BLaER1 (cell line): ENCODE data around the gene AGTPBP1.

Source experiments
- H3K27ac ChIP-seq: shearing (Covaris generic); formaldehyde crosslinking; 2 replicates; pipeline ENCODE4 v1.8.1; 2022
- H3K27me3 ChIP-seq: shearing (Covaris generic); formaldehyde crosslinking; 2 replicates; pipeline ENCODE4 v1.8.1; 2022
- H3K36me3 ChIP-seq: shearing (Covaris generic); formaldehyde crosslinking; 2 replicates; pipeline ENCODE4 v1.8.1; 2022
- H3K4me1 ChIP-seq: shearing (Covaris generic); formaldehyde crosslinking; 2 replicates; pipeline ENCODE4 v1.8.1; 2022
- H3K4me2 ChIP-seq: shearing (Covaris generic); formaldehyde crosslinking; 2 replicates; pipeline ENCODE4 v1.8.1; 2022
- H3K4me3 ChIP-seq: shearing (Covaris generic); formaldehyde crosslinking; 2 replicates; pipeline ENCODE4 v1.8.1; 2022
- H3K9ac ChIP-seq: shearing (Covaris generic); formaldehyde crosslinking; 2 replicates; pipeline ENCODE4 v1.8.1; 2022
- H3K9me3 ChIP-seq: shearing (Covaris generic); formaldehyde crosslinking; 2 replicates; pipeline ENCODE4 v1.8.1; 2022
- H4K20me1 ChIP-seq: shearing (Covaris generic); formaldehyde crosslinking; 2 replicates; pipeline ENCODE4 v1.8.1; 2022
- Cebpa-rat ChIP-seq: shearing (Covaris generic); IDR thresholded peaks from 2 replicates; pipeline ENCODE4 v1.8.1; 2022

Gene AGTPBP1

DNA sequence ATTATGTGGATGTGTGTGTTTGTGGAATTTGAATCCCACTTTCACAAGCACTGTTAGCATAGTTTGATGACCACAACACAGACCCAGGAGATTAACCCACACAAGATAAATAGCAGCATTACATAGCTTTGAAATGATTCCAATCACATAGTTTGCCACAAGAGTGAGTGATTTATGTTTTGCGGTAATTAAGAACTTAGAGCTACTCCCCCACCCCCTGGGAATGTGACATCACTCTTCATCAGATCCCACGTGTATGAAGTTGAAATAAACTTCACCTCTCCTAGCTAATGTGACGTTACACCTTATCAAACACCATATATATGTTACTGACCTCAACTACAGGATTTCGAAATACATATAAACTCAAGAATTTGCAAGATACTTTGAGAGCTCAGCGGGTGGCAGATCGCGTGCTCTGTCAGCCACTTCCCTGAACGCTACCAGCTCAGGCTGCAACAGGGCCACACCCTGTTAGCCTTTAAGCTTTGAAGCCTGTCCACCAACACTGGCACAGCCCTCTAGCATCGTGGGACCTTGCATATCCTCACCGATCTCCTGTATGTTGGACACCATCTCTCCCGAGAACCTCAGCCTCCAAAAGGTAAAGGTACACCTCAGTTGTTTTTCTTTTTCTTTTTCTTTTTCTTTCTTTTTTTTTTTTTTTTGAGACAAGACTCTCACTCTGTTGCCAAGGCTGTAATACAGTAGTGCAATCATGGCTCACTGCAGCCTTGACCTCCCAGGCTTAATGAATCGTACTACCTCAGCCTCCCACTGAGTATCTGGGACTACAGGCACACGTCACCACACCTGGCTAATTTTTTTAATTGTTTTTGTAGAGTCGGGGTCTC, 1.7 kb upstream of the AGTPBP1 start:
- no peak; the same call in 1 of the 2 replicates for TF ChIP-seq Cebpa-rat
- Histone ChIP-seq H3K4me2 (0 out of 2 replicates have a peak overlapping the region, but pooled peaks have one; percentile 60), H3K27me3 (no peaks in the 10 kb centered on the region), H3K27ac (no peak overlapping the region), H4K20me1 (peaks cover 31% of the 10 kb centered on the region), H3K4me3 (no peak overlapping the region), H3K9ac (no peak overlapping the region), H3K4me1 (peaks cover 28% of the 10 kb centered on the region), H3K9me3 (no peaks in the 10 kb centered on the region), H3K36me3 (no peaks in the 10 kb centered on the region)

DNA sequence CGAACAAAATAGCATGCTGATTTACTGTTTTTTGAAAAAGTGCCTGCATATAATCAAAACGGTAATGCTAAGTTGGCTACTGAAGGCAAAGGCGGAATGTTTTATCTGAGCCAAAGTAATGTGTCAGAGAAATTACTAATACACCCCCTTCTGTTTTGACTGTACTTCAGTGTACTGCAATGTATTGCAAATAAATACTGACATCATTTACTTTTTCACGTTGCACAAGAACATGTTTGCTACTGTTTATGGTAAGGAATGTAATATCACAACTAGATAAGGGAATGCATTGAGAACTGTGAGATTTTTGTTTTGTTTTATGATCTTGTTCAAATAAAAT, 813 bp upstream of the AGTPBP1 start:
- peak overlapping the region; percentile 66 for H3K9ac ChIP-seq
- no peaks in the 10 kb centered on the region for H3K36me3 ChIP-seq
- H3K4me2 ChIP-seq, result peak overlapping the region; percentile 60
- peak overlapping the region; percentile 94 for H3K4me3 ChIP-seq
- H4K20me1 ChIP-seq, result peaks cover 33% of the 10 kb centered on the region
- no peaks in the 10 kb centered on the region for H3K27me3 ChIP-seq
- TF ChIP-seq Cebpa-rat, result no peak
- no peaks in the 10 kb centered on the region for H3K9me3 ChIP-seq
- H3K4me1 ChIP-seq, result peaks cover 28% of the 10 kb centered on the region
- H3K27ac ChIP-seq, result peak overlapping the region; percentile 53; the same call in 1 of the 2 replicates

DNA sequence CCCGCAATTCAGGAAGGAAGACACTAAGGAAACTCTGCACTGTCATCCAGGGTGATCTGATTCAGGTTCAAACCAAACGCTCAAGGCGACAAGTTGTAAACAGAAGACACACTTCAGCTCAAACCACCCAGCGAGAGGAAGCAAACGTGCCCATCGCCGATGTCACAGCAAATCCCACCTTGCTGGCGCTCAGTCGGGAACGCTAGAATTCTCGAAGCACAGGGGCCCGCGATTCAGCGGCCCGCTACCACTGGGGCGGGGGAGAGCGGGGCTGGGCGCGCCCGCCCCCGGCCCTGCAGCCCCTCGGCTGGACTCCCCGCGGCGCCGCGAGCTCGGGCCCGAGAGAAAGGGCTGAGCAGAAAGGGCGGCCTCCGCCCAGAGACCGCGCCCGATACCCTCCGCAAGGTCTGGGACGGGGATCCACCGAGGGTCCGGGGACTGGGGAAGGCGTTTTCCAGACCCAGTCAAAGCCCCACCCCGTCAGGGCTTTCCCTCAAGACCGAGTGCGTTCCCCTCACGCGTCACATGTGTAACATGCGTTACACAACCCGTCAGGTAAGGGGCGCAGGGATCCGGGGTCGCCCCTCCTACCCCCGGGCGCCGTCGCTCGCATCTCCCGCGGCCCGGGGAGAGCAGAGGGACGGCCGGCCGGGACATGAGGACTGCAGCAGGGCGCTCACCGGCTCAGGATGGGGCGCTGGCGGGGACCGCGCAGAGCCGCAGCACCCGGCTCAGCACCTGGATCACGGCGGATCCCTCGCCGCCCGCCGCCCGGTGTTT, 469 bp downstream of the AGTPBP1 start:
- H3K36me3 ChIP-seq, result no peaks in the 10 kb centered on the region
- H4K20me1 ChIP-seq, result peaks cover 39% of the 10 kb centered on the region
- H3K27me3 ChIP-seq, result no peaks in the 10 kb centered on the region
- H3K4me2 ChIP-seq, result peak overlapping the region; percentile 62
- peak overlapping the region; percentile 85 for H3K27ac ChIP-seq
- H3K4me3 ChIP-seq, result peak overlapping the region; percentile 94
- H3K9me3 ChIP-seq, result no peaks in the 10 kb centered on the region
- TF ChIP-seq Cebpa-rat, result no peak
- H3K9ac ChIP-seq, result peak overlapping the region; percentile 87
- H3K4me1 ChIP-seq, result peaks cover 28% of the 10 kb centered on the region

DNA sequence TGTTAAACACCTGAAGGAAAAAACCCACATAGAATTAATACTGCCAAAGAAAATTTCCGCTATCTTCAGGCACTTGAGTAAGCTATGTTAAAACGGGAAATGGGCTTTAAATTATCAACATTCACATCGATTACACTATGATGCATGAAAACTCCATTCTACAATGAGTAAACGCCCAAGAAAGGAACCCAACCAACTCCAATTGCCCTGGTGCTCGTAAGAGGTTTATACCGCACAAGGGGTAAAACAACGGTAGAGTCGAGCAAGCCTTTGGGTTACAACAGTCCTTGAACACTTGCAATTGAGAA, 1.0 kb downstream of the AGTPBP1 start:
- no peaks in the 10 kb centered on the region for H3K9me3 ChIP-seq
- H3K27ac ChIP-seq, result peak overlapping the region; percentile 85
- peaks cover 39% of the 10 kb centered on the region for H4K20me1 ChIP-seq
- peaks cover 28% of the 10 kb centered on the region for H3K4me1 ChIP-seq
- H3K4me3 ChIP-seq, result peak overlapping the region; percentile 94
- no peak for TF ChIP-seq Cebpa-rat
- no peaks in the 10 kb centered on the region for H3K36me3 ChIP-seq
- peak overlapping the region; percentile 87 for H3K9ac ChIP-seq
- H3K27me3 ChIP-seq, result no peaks in the 10 kb centered on the region
- peak overlapping the region; percentile 62 for H3K4me2 ChIP-seq

DNA sequence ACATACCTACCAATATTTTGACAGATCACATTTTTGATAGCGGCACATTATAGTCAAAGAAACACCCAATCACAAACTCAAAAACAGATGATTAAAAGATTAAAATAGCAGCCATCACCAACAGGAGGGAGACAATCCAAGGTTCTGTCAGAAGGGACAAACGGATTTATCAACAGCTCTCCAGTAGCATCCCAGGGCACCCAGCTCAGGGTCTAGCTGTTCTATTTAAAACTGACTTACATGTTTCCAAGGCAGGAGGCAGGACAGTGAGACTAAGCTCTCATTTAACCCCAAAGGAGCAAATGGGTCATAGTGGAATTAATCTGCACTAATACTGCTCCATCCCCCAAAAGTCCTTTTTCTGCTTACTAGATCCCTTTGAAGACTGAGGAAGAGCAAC, 3.2 kb downstream of the AGTPBP1 start:
- peaks cover 4% of the 10 kb centered on the region; the same call in 1 of the 2 replicates for H3K36me3 ChIP-seq
- no peak overlapping the region for H3K4me2 ChIP-seq
- H3K4me3 ChIP-seq, result no peak overlapping the region
- H3K9me3 ChIP-seq, result peaks cover 17% of the 10 kb centered on the region
- H4K20me1 ChIP-seq, result peaks cover 39% of the 10 kb centered on the region
- no peak overlapping the region for H3K9ac ChIP-seq
- peaks cover 28% of the 10 kb centered on the region for H3K4me1 ChIP-seq
- H3K27ac ChIP-seq, result no peak overlapping the region
- H3K27me3 ChIP-seq, result no peaks in the 10 kb centered on the region
- TF ChIP-seq Cebpa-rat, result no peak

DNA sequence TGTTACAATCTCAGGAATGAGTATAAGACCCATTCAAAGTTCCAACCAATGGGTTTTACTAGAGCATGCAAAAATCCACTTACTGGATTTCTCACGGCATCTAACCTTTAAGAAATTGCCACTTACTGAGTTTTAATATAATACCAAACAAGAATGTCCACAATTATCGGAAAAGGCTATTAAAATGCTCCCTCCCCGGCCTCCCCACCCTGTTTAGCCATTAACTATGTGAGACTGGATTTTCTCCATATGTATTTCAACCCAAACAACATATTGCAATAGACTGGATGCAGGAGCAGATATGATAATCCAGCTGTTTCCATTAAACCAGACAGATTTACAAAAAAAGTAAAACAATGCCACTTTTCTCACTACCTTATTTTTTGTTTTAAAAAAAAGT, 4.1 kb downstream of the AGTPBP1 start:
- no peak overlapping the region for H3K4me2 ChIP-seq
- no peak for TF ChIP-seq Cebpa-rat
- H3K36me3 ChIP-seq, result peaks cover 4% of the 10 kb centered on the region; the same call in 1 of the 2 replicates
- H3K27me3 ChIP-seq, result no peaks in the 10 kb centered on the region
- H3K9me3 ChIP-seq, result peaks cover 25% of the 10 kb centered on the region
- no peak overlapping the region for H3K4me3 ChIP-seq
- no peak overlapping the region for H3K27ac ChIP-seq
- no peak overlapping the region for H3K9ac ChIP-seq
- peaks cover 39% of the 10 kb centered on the region for H4K20me1 ChIP-seq
- peaks cover 20% of the 10 kb centered on the region for H3K4me1 ChIP-seq

DNA sequence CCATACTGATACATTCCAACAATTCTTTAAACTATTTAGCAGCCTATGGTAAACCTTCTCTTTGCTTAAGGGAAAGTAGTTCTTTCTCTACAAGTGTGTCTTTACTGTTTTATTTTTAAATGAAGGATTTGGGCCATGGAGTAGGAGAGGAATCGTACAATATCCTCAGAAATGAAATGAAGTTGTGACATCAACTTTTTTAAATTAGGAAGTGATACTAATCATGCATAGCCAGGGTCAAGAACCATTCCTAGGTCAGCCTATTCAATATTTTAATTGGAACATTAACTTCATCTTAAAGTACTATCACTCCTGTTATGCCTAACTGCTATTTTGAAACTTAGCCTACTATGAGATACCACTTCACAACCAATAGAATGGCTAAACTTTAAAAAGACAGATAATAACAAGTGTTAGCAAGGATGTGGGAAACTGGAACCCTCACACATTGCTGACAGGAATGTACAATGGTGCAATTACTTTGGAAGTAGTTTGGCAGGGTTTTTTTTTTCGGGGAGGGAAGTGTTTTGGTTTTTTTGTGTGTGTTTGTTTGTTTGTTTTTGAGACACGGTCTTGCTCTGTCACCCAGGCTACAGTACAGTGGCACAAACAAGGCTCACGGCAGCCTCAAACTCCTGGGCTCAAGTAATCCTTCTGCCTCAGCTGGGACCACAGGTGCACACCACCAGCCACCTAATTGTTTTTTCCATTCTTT, 10.7 kb downstream of the AGTPBP1 start:
- peaks cover 37% of the 10 kb centered on the region for H3K9me3 ChIP-seq
- H3K9ac ChIP-seq, result no peak overlapping the region
- H4K20me1 ChIP-seq, result peaks cover 49% of the 10 kb centered on the region
- peaks cover 8% of the 10 kb centered on the region; the same call in 1 of the 2 replicates for H3K36me3 ChIP-seq
- TF ChIP-seq Cebpa-rat, result no peak
- H3K4me2 ChIP-seq, result no peak overlapping the region
- H3K4me1 ChIP-seq, result no peaks in the 10 kb centered on the region
- no peak overlapping the region for H3K4me3 ChIP-seq
- H3K27ac ChIP-seq, result no peak overlapping the region
- H3K27me3 ChIP-seq, result no peaks in the 10 kb centered on the region

DNA sequence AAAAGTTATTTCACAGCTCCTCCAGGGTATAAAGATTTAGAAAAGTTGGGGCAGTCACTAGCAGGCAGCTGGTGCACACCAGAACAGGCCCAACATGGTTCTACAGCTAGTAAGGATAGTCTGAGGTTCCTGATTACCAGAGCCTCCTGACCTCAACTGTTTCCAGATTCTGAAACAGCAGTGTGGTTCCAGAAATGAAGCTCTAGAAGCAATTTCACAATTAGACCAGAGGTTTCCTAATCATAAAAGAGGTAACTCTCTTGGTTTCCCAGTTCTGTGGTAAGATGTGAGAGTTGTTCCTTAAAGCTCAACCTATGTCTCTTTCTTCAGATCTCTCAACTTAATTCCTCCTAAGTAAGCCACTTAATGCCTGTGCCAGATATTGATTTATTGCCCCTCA, 11.9 kb downstream of the AGTPBP1 start:
- Histone ChIP-seq H3K9me3 (peaks cover 44% of the 10 kb centered on the region), H3K36me3 (peaks cover 8% of the 10 kb centered on the region; the same call in 1 of the 2 replicates), H3K4me1 (no peaks in the 10 kb centered on the region), H3K9ac (no peak overlapping the region), H3K27ac (no peak overlapping the region), H4K20me1 (peaks cover 58% of the 10 kb centered on the region), H3K4me2 (no peak overlapping the region), H3K4me3 (no peak overlapping the region), H3K27me3 (no peaks in the 10 kb centered on the region)
- TF ChIP-seq Cebpa-rat, result no peak

DNA sequence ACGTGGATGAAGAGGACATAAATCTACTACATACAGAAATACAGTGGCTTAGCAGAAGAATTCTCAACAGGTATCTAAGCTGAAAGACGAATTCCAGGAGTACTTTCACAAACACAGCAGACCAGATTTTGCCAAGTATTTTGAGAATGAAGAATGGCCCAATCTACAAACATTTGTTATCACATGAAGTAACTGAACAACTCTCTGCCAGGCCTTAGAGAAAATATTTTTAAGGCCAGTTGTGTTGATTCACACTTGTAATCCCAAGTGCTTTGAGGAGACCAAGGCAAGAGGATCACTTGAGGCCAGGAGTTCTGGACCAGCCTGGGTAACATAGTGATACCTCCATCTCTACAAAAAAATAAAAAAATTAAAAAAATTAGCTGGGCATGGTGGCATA, 14.3 kb downstream of the AGTPBP1 start:
- H3K9me3 ChIP-seq, result peaks cover 40% of the 10 kb centered on the region
- H3K27ac ChIP-seq, result no peak overlapping the region
- H3K4me2 ChIP-seq, result no peak overlapping the region
- no peak overlapping the region for H3K9ac ChIP-seq
- no peaks in the 10 kb centered on the region for H3K4me1 ChIP-seq
- no peaks in the 10 kb centered on the region for H3K27me3 ChIP-seq
- peaks cover 22% of the 10 kb centered on the region for H3K36me3 ChIP-seq
- no peak for TF ChIP-seq Cebpa-rat
- H4K20me1 ChIP-seq, result peaks cover 58% of the 10 kb centered on the region
- H3K4me3 ChIP-seq, result no peak overlapping the region

DNA sequence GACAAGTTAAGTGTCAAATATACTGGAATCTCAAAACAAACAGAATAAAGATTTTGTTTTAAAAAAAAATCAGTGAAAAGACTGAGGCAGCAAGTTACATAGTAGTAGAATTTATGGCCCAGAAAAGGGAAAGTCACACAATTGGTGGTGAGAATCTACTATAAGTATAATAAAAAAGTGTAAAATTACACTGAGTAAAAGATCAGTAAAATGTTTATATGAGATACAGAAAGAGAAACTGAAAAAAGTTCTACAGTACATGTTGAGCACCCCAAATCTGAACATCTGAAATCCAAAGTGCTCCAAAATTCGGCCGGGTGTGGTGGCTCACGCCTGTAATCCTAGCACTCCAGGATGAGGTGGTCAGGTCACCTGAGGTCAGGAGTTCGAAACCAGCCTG, 15.0 kb downstream of the AGTPBP1 start:
- no peaks in the 10 kb centered on the region for H3K4me1 ChIP-seq
- H4K20me1 ChIP-seq, result peaks cover 58% of the 10 kb centered on the region
- H3K36me3 ChIP-seq, result peaks cover 28% of the 10 kb centered on the region
- no peak overlapping the region for H3K4me3 ChIP-seq
- H3K9ac ChIP-seq, result no peak overlapping the region
- peaks cover 41% of the 10 kb centered on the region for H3K9me3 ChIP-seq
- TF ChIP-seq Cebpa-rat, result no peak
- no peak overlapping the region for H3K27ac ChIP-seq
- H3K4me2 ChIP-seq, result no peak overlapping the region
- H3K27me3 ChIP-seq, result no peaks in the 10 kb centered on the region
